Testis (tissue), 2 donors: ENCODE measurements around the gene DMD.

Source experiments
- CTCF ChIP-seq, 3 experiments: fragments of 450-650 bp in 2 of 3; fragments of 200-600 bp in 1 of 3; sonication (generic) in 1 of 3; IDR thresholded peaks; one replicate each; pipeline ENCODE4 v1.5.1; 2016 to 2019; ENCODE audit warnings: antibody characterized with exemption in 3 of 3, mild to moderate bottlenecking in 2 of 3, moderate library complexity in 1 of 3
- POLR2A ChIP-seq: fragments of 450-650 bp; IDR thresholded peaks from one replicate; pipeline ENCODE4 v1.6.1; 2017; ENCODE audit warnings: antibody characterized with exemption, mild to moderate bottlenecking, moderate library complexity

GRCh38 chrX:31521941-31522340, 1689.4 kb downstream of the DMD start:
- TF ChIP-seq CTCF (IDR thresholded peaks at IDR 0.05), result no peak
- no peak for TF ChIP-seq POLR2A
